Stromal cell of bone marrow (primary cell): ENCODE results near the gene RPL29.

Experiments
- DNase-seq: peaks from one replicate; pipeline ENCODE4 v3.0.0-alpha.2; 2012; ENCODE audit warnings: low read depth

RPL29 gene

DNA sequence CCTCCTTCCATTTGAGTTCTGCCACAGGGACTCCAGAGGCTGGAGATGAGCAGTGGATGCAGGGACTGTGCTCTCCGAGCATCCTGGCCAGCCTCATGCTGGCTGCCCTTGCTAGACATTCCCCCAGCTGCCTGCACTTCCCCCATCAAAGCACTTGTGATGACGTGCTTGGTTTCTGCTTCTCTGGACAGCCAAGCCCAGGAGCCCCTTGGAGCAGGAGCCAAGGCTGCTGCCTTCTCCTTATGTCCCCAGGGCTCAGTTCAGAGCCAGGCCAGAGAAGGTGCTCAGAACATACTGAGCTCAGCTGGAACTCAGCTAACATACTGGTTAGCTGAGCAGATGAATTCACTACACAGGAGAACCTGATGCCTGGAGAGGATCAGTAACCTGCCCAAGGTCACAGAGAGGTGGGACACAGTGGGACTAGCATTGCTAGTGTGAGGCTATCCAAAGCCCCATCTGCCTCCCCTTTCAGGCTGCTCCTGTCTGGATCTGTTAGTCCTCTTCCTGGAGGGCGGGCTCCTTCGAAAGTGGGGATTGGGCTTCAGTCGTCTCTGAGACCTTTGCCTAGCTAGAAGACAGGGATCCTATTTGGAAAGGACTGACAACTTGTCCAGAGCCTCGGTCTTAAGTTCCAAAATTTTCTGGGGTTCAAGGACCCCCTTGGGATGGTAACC is 32.7 kb downstream of the RPL29 start:
- DNase-seq = no peak

DNA sequence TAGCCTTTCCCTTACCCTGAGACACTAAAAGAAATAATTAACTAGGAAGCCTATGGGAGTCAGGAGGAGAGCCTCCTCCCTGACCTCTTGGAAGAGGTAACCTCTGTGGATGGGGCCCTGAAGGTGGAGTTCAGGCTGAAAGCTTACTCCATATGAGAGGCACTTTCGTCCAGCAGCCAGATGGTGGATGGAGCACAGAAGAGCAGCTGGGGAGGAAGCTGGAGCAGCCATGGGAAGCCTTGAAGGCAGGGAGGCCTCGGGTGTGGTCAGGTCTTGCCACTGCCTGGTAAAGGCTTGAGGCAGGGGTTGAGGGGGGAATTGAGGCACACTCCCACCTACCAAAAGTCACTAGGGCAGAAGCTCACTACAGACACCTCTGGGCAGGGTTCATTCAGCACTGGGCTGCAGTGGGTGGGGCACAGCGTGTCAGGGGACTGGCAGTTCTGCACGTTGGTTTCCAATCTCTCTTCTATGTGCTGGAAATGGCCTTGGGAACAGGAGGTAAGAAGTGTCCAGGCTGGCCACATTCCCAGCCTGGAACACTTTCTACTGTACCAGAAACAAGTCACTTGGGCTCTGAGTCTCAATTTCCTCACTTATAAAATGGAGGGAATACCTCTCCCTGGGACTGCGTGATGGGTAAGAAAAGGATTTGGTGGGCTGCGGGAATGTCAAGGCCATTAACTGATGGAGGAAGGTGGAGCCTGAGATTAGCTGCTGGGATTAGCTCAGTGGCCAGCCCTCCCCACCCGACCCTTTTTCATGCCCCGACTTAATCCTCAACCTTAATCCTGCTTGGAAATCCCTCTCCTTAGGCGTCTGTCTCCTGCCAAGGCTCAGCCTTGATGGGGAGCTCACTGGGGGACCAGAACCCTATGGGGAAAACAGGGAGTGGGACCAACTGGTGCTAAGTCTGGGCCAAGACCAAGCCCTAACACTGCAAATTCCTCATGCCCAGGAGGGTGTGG is 33.8 kb downstream of the RPL29 start:
- no peak for DNase-seq

DNA sequence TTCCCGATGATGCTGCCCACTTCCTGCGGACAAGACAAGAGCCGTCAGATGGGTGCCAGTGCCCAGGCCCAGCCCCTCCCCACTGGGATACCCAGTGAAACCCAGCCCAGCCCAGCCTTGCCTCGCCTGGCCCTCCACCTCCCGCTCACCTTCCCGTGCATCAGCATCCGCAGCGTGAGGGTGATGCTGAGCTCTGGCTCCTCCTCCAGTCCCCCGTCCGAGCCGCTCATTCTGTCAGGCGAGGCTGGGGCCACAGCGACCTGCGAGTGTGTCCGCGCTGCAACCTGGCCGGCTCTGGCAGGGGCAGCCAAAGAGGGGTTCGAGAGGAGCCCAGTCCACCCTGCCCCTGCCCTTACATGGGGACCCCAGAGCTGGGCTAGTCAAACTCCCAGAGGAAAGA is 34.7 kb downstream of the RPL29 start:
- DNase-seq = no peak

DNA sequence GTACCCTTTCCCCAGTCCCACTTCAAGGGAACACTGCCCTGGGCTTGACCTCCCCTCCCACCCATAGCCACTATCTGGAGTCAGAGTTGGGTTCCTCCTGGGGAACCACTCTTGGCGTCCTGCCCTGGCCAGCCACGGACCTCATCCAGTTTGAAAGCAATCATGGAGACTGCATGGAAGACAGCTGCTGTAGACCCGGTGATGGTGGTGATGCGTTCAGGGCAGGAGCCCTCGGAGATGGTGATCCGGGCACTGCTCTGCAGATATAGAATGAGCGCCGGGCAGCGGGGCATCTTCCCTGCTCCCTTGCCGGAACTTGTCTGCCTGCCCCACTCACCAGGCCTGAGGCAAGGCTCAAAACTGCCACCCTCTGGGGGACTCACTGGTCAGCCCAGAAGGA is 35.3 kb downstream of the RPL29 start:
- DNase-seq = no peak

DNA sequence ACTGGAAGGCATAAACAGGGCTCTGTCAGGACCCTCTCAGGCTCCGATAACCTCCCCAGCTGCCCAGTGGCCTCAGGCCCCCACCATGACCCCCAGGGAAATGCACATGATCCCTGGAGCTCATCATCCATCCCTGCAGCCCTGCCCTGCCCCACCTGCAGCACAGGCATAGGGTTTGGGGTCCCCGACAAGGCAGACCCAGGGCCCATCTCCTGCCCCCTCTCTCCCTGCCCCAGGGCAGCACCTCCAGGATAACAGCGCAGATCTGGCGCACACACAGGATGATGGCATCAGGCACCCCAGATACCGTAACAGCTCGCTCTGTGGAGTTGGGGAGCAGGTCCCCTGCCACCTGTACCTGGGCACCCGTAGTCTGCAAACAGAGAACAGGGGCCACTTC is 36.0 kb downstream of the RPL29 start:
- DNase-seq = no peak

DNA sequence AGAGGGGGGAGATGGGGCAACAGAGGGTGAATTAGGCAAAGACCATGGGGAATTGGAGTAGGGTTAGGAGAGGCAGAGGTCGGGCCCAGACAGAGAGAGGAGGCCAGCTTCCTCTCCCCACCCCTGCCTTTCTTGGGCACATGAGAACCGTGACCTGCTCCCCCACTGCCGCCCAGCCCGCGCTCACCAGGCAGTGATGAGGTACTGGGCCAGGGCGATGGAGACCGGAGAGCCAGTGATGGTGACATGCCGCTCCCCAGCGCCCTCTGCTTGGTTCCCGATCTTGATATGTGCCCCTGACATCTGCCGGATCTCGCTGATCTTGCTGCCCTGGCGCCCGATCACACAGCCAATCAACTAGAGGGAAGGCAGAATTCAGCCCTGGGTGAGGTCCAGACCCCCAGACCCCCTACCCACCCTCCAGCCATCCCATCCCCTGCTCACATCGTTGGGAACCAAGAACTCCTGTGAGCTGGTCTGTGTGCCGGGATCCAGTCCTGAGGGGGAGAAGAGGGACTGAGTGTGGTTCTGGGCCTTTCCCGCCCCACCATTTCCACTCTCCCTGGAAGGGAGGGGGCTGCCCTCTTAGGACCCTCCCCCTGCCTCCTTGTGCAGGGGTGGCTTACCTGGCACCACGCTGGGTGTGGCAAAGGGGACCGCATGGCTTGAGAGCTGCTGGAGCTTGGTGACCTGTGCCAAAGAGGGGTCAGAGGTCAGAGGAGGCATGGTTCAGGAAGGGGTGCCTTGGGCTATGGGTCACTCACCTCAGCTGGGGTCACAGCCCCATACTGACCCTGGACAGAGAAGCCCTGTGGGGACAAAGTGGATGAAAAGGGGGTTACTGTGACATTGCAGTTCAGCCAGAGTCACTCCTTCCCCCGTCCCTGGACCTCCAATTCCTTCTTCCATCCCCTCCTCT is 36.8 kb downstream of the RPL29 start:
- DNase-seq = no peak

DNA sequence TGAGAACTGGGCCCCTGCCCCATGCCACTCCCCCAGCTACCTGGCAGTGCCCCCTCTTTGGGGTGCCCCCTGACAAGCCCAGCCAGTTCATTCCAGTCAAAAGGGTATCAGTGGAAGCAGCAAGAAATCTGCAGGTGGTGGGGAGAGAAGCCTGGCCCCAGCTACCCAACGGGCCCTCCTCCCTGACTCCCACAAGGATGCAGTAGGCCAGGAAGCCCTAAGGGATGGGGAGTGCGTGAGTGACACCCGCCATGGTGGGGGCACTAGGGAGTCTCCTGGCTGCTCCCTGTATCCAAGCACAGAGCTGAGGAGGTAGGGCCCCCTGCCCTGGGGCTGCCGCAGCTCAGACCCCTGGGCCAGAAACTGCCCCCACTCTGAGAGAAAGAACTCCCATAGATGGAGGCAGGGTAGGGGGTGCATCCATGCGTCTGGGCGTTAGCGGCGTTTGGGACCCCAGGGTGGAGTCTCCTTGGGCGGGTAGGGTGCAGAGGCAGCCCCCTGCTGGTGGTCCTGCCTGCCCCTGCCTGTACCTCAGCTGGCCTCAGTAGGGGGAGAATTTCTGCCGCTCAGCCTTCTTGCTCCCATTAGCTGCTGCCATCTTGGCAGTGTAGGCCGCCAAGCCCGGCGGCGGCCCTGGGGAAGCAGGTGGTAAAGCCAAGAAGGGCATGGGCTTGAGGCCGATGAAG is 38.0 kb downstream of the RPL29 start:
- no peak for DNase-seq

DNA sequence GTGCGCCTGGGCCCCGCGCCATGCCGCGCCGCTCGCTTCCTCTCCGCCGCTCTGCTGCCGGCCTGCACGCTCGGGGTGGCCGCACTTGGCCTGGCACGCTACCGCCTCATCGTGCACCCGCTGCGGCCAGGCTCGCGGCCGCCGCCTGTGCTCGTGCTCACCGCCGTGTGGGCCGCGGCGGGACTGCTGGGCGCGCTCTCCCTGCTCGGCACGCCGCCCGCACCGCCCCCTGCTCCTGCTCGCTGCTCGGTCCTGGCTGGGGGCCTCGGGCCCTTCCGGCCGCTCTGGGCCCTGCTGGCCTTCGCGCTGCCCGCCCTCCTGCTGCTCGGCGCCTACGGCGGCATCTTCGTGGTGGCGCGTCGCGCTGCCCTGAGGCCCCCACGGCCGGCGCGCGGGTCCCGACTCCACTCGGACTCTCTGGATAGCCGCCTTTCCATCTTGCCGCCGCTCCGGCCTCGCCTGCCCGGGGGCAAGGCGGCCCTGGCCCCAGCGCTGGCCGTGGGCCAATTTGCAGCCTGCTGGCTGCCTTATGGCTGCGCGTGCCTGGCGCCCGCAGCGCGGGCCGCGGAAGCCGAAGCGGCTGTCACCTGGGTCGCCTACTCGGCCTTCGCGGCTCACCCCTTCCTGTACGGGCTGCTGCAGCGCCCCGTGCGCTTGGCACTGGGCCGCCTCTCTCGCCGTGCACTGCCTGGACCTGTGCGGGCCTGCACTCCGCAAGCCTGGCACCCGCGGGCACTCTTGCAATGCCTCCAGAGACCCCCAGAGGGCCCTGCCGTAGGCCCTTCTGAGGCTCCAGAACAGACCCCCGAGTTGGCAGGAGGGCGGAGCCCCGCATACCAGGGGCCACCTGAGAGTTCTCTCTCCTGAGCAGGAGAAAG is 39.6 kb downstream of the RPL29 start:
- DNase-seq = no peak

DNA sequence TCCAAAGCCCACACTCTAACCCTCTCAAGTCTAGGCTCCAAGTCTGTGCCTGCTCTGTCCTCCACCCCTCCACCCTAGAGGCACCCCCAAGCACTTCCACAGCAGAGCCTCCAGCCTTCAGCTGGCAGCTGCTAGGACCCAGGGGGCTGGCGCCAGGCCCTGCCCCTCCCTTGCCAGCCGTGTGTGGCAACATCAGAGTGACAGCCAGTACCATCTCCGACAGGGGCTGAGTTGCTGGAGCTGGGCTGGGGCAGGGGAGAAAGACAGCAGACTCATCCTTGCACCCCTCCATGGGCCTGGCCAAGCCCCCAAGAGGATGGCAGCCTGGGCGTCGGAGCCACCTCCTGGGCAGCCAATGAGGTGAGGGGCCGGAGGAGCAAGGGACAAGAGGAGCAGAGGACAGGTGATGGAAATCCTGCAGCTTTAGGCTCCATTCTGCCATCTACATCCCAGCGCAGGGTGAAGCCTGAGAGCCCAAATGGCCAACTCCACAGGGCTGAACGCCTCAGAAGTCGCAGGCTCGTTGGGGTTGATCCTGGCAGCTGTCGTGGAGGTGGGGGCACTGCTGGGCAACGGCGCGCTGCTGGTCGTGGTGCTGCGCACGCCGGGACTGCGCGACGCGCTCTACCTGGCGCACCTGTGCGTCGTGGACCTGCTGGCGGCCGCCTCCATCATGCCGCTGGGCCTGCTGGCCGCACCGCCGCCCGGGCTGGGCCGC is 40.4 kb downstream of the RPL29 start, which contains the start of gene GPR62:
GPR62 (plus strand) TSS at position 207 of the 718 bp plus-strand sequence; CDS start at position 479, 272 bp downstream.
- no peak for DNase-seq

DNA sequence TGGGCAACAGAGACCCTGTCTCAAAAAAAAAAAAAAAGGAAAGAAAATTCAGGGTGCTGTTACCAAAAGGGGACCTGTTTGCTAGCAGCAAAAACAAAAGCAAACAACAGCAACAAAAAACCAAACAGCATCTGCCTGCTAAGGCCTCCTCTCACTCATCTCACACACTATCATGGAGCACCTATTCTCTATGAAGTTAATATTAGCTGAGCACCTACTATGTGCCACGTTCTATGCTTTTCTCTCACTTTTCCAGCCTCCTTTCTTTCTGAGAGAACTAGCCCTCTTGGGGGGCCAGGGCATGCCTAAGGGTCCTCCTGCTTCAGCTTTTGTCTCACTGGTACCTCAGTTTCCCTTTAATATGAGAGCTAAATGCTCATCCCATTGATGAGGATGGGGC is 41.0 kb downstream of the RPL29 start:
- no peak for DNase-seq

DNA sequence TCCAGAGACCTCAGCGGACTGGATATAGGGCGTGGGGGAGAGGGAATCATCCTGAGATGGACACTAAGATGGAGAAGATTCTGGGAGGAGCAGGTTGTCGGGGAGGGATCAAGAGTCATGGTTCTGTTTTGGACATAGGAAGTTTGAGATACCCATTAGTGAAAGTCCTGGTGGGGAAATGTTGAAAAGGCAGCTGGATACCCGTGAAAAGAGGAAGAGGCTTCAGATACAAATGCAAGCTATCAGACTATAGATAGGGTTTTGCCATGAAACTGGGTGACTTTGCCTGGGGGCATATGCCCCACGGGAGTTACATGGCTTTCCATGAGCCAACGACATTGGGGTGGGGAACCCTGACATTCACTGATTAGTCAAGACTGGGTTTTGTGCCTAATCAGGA is 41.6 kb downstream of the RPL29 start:
- no peak for DNase-seq

DNA sequence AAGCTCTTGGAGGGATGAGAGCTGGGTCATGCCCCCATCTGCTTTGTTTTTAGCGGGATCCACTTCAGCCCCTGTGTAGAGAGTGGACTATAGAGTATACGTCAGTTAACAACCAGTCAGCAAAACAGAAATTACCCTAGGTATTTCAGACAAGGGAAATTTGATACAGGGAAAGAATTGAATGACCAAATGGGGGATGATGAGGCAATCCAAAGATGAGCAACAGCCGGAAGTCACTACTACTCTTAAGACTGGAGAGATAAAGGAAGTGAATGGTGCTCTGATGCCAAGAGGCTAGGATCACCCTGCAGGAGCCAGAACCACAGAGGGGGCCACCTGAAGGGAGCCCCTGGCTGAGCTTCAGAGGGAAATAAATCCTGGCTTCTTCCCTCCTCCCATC is 42.2 kb downstream of the RPL29 start:
- peak; percentile 52 for DNase-seq

DNA sequence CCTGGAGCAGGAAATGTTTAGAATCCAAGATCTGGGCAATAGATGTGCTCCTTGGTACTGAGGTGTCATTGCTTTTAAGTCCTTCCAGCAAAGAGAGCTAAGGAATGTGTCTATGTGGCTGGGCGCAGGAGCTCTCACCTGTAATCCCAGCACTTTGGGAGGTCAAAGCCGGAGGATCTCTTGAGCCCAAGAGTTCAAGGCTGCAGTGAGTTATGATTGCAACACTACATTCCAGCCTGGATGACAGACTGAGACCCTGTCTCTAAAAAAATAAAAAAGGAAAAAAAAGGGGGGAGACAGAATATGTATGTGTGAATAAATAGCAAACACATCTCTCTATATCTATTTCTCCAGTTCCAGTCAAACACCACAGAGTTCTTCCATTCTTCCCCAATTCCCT is 44.8 kb downstream of the RPL29 start:
- DNase-seq = no peak

DNA sequence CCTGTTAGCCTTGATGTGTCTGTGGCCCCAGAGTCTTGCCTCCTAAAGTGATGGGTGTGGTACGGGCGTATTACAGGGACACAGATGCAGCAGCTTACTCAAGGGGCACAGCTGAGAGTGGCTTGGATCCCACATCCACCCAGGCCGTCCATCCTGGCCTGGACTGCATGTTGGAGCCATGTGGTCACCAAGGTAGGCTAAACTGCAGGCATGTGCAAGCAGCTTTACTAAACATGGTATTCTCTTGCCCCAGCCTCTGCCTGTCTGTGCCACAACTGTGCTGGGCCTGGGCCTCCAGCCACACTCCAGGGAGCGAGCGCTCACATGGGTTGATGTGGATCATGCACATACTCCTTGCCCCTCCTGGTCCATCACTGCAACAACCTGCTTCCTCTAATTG is 46.6 kb downstream of the RPL29 start:
- no peak for DNase-seq

DNA sequence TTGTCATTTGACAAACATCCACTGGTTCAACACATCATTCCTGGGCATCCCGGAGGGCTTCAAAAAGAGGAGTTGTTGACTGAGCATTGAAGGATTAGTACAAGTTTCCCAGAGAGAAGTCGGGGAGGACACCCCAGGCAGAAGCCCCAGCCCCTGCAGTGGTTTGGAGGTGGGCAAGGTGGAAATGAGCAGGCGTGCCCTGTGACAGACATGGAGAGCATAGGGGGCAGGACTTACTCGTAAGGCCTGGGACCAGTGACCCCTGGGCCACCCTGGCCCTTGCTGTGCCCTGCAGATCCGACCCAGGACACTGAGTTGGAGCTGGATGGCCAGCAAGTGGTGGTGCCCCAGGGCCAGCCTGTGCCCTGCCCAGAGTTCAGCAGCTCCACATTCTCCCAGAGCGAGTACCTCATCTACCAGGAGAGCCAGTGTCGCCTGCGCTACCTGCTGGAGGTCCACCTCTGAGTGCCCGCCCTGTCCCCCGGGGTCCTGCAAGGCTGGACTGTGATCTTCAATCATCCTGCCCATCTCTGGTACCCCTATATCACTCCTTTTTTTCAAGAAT is 47.6 kb downstream of the RPL29 start:
- no peak for DNase-seq

DNA sequence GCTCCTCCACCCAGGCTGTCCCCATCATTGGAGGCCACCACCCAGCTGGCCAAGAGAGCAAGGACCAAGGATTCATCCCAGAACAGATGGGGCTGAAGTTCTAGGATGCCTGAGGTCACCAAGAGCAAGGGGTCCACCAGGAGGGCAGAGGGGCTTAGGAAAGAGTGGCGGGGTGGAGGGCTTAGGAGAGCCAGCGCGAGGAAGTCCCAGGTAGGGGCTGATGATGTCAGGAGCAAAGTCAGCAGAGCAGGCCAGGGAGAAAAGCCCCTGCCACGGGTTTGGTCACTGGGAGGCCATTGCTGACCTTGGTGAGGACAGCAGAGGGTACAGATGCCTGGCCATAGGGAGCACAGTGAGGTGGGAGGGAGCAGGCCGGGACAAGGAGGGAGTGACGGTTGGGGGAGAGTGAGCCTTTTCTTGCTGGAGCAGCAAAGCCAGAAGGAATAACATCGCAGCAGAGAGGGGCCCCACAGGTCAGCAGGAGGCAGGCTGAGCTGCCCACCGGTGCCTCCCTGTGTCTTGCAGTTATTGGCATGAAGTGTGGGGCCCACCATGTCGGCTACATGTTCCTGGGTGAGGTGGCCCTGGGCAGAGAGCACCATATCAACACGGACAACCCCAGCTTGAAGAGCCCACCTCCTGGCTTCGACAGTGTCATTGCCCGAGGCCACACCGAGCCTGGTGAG is 48.3 kb downstream of the RPL29 start:
- no peak for DNase-seq

DNA sequence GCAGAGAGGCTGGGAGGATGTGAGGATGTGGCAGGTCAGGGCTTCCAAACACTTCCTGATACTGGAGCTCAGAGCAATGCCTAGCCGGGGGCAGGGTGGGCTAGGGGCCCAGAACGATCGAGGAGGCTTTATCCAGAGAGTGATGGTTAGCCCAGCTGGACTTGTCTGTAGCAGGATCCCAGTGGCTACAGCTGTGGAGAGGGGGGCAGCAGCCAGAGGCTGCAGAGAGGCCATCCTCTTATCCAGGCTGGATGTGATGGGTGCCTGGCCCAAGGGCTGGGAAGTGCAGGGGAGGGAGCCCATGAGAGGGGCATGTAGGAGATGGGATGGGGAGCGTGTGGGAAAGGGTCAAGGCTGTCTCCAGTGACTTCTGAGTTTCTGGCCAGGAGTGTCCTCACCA is 48.9 kb downstream of the RPL29 start:
- DNase-seq = no peak

DNA sequence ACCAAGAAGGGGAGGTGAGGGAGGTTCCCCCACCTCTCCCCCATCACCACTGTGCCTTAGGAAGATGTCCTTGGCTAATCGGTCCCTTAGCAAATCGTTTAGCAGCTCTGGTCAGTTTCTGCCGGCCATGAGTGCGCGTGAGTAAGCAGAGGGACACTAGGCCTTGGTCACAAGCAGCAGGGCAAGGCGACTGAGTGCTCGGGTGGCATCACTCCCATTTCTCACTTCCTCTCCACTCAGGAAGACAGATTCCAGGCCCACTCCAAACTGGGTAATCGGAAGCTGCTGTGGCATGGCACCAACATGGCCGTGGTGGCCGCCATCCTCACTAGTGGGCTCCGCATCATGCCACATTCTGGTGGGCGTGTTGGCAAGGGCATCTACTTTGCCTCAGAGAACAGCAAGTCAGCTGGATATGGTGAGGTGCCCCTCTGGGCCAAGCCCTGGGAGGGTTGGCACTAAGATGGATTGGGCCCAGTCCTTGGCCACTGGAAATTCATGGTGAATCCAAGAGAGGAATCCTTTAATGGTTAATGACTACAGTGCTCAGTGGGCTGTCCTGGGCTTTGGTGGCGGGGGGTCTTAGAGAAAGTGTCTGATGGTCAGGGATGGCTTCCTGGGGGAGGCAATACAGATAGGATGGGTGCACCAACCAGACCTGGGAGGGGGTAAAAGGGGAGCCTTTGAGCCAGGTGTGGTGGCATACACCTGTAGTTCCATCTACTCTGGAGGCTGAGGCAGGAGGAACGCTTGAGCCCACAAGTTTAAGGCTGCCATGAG is 49.6 kb downstream of the RPL29 start:
- DNase-seq = no peak
